Adipocyte (in vitro differentiated cells): Measurements from ENCODE around the gene ZNF554.
A peak's percentile ranks its signal among the peaks of the same experiment; 100 is the strongest.
"Not testable (repeated sequence)": the region's sequence is repeated elsewhere in the genome, so short reads cannot be mapped to it uniquely, and the experiment has no call there.

ENCODE experiments used
- DNase-seq: peaks from one replicate; pipeline ENCODE4 v3.0.0-alpha.2; 2015; ENCODE audit warnings: low read depth
- H3K27me3 ChIP-seq: replicated peaks from 2 replicates; pipeline ENCODE4 v1.7.0; 2013; ENCODE audit warnings: mild to moderate bottlenecking, low read length, moderate library complexity; ENCODE audit not compliant: control insufficient read depth, insufficient read depth
- H3K36me3 ChIP-seq: 2 replicates; pipeline ENCODE4 v1.7.0; 2013; ENCODE audit warnings: low read length, mild to moderate bottlenecking, moderate library complexity; ENCODE audit not compliant: control insufficient read depth, insufficient read depth, severe bottlenecking
- H3K4me1 ChIP-seq: 2 replicates; pipeline ENCODE4 v1.7.0; 2013; ENCODE audit warnings: mild to moderate bottlenecking, low read length, moderate library complexity; ENCODE audit not compliant: control insufficient read depth, insufficient read depth
- H3K4me3 ChIP-seq: 2 replicates; pipeline ENCODE4 v1.7.0; 2013; ENCODE audit warnings: mild to moderate bottlenecking, low read length, moderate library complexity
- H3K9ac ChIP-seq: 2 replicates; pipeline ENCODE4 v1.7.0; 2013; ENCODE audit warnings: mild to moderate bottlenecking, low read length, moderate library complexity
- H3K9me3 ChIP-seq: 2 replicates; pipeline ENCODE4 v1.7.0; 2013; ENCODE audit warnings: mild to moderate bottlenecking, low read length, moderate library complexity; ENCODE audit not compliant: control insufficient read depth

Gene ZNF554

DNA sequence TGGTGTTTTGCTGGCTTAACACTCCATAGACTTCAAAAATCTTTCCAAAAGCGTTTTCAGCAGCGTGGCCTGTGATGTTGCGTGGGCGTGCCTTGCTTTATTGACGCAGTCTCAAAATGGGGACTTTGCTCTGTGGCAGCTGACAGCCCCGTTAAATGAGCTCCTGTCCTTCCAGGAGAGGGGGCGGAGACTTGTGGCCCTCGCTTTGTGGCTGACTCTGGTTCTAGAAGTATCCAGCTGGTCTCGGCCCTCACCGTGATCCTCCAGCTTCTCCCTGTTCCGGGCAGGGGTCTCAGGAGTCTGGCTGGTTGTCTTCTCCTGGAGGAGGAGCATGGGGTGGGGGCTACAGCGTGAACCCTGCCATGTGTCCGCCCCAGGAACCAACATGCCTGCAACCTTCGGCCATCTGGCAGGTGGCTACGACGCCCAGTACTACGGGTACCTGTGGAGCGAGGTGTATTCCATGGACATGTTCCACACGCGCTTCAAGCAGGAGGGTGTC is 8.4 kb upstream of the ZNF554 start:
- Histone ChIP-seq H3K9me3 (no peaks in the 10 kb centered on the region), H3K9ac (no peak overlapping the region), H3K4me1 (no peaks in the 10 kb centered on the region), H3K4me3 (no peak overlapping the region), H3K27me3 (no peaks in the 10 kb centered on the region), H3K36me3 (peaks cover 32% of the 10 kb centered on the region)
- no peak for DNase-seq

DNA sequence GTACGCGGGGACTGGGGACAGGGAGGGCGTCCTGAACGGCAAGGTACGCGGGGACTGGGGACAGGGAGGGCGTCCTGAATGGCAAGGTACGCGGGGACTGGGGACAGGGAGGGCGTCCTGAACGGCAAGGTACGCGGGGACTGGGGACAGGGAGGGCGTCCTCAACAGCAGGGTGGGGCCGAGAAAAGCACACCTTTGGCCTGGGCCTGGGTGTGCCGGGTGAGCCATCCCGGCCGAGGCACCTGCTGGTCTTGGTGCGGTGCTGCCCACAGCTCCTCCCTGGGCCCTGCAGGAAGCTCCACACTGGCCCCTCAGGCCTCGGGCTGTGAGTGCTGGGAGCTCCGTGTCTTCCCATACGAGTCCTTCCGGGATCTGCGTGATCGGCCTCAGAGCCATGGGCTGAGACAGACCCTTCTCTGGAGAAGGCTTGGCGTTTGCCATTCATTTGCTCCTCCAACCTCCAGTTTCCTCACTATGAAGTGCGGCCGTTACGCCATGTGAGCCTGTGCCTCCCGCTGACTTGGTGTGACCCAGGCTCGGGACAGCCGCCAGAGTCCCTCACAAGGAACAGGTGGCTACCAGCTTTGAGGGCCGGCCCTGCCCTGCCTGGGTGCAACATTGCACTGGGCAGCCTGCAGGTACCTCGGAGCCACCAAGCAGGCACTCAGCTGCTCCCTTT is 7.8 kb upstream of the ZNF554 start:
- Histone ChIP-seq H3K4me1 (no peaks in the 10 kb centered on the region), H3K9ac (no peak overlapping the region), H3K9me3 (no peaks in the 10 kb centered on the region), H3K4me3 (no peak overlapping the region), H3K27me3 (no peaks in the 10 kb centered on the region), H3K36me3 (peaks cover 29% of the 10 kb centered on the region)
- DNase-seq: no peak

DNA sequence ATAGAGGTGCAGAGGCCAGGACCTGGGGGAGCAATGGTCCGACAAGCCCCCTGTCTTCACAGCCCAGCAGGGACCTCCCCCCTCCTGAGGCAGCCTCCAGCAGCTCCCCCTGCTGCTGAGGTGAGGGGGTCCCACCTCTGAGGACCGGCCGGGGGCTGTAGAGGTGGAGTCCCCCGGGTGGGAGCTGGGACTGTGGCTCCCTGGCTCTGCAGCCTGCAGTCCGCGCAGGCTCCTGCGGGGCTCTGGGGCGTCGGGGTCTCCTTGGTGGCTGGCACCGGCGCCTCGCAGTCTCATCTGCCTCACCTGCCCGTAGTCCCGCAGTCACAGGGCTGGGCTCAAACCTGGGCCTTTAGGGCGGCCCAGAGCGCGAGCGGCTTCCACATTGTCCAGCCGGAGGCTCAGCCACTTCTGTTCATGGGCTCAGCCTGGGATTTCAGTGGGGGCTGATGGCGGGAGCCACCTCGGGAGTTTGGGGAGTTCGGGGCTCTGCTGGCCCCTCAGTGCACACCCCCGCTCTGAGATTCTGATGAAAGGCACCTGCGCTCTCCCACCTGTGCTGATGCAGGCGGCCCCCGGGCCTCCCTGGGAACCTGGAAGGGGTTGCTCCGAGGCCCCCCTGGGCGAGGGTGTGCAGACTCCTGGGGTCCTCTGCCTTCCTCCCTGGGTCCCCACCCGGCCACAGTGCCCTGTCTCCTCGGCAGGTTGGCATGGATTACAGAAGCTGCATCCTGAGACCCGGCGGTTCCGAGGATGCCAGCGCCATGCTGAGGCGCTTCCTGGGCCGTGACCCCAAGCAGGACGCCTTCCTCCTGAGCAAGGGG is 7.0 kb upstream of the ZNF554 start:
- Histone ChIP-seq H3K4me1 (no peaks in the 10 kb centered on the region), H3K9me3 (no peaks in the 10 kb centered on the region), H3K36me3 (peaks cover 25% of the 10 kb centered on the region), H3K4me3 (no peak overlapping the region), H3K27me3 (no peaks in the 10 kb centered on the region), H3K9ac (no peak overlapping the region)
- DNase-seq: no peak

DNA sequence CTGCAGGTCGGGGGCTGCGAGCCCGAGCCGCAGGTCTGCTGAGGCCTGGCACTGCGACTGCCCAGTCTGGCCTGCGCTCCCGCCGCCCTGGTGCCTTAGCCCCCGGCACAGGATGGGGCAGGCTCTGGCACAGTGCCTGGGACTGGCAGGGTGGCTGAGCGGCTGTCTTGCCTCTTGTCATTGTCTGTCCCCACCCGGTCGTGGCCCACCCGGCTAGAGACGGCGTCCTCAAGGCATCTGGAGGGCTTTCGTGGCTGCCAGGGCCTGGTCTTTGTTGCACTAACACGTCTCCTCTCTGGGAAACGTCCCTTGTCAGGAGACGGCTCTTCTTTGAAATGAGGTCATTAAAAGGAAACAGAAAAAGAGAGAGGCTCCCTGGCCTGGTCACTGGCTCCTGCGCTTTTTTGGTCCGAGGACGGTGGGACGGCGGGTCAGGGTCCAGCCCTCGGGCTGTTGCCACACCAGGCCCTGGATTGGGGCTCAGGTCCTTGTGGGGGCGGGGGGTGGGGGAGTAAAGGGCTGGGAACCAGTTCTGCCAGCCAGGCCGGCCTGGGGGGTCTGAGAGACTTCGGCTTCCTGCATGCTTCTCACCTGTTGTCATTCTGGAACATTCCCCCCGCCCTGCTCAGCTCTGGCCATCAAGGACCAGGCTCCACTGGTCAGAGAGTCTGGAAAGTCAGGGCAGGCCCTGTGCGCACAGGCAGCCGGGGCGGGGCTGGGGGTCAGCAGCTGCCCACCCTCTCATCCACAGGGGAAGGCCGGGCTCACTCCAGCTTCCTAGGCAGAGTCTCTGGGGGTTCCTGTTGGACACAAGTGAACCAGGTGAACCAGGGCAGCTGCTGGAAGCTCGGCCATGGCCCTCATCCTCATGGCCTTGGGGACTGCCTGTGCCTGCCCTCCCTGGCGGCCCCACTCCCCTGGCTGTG is 6.2 kb upstream of the ZNF554 start:
- H3K36me3 ChIP-seq: peaks cover 24% of the 10 kb centered on the region
- H3K9ac ChIP-seq: no peak overlapping the region
- H3K9me3 ChIP-seq: no peaks in the 10 kb centered on the region
- H3K27me3 ChIP-seq: no peaks in the 10 kb centered on the region
- no peak for DNase-seq
- no peak overlapping the region for H3K4me3 ChIP-seq
- no peaks in the 10 kb centered on the region for H3K4me1 ChIP-seq

DNA sequence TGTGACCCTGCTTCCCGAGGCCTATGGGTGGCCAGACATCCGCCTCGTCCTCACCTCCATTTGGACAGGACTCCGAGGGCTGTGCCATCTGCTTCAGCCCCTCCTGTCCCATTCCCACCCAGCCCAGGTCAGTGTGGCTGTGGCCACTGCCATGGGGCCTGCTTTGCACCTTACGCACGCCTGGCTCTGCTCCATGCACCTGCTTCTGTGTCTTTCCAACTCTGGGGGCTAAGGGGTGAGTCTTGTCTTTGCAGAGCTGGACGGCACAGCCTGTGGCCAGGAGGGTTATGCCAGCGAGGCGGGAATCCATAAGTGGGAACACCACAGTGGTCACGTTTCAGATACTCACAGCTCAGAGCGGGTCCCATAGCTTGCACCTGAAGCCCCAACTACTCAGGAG is 5.2 kb upstream of the ZNF554 start:
- Histone ChIP-seq H3K4me3 (no peak overlapping the region), H3K27me3 (no peaks in the 10 kb centered on the region), H3K9ac (no peak overlapping the region), H3K36me3 (peaks cover 14% of the 10 kb centered on the region), H3K9me3 (no peaks in the 10 kb centered on the region), H3K4me1 (no peaks in the 10 kb centered on the region)
- no peak for DNase-seq

DNA sequence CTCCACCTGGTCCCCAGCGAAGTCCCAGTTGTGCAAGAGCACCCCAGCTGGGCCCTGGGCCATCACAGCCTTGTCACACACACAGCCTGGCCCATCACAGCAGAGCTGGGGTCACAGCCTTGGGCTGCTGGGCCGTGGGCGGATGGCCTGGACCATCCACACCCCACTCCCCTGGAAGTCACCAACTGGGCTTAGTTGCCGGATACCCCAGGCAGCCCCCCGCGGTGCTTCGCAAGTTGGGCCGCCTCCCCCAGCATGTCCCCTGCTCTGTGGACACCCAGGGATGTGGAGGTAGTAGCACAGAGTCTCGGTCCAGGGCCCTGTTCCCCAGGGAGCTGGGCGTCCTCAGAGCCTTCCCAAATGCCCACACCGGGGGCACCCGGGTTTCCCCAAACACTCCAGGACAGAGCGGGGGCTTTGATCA is 4.5 kb upstream of the ZNF554 start:
- Histone ChIP-seq H3K9me3 (no peaks in the 10 kb centered on the region), H3K27me3 (no peaks in the 10 kb centered on the region), H3K4me3 (no peak overlapping the region), H3K9ac (no peak overlapping the region), H3K36me3 (peaks cover 10% of the 10 kb centered on the region), H3K4me1 (peaks cover under 1% of the 10 kb centered on the region)
- no peak for DNase-seq

DNA sequence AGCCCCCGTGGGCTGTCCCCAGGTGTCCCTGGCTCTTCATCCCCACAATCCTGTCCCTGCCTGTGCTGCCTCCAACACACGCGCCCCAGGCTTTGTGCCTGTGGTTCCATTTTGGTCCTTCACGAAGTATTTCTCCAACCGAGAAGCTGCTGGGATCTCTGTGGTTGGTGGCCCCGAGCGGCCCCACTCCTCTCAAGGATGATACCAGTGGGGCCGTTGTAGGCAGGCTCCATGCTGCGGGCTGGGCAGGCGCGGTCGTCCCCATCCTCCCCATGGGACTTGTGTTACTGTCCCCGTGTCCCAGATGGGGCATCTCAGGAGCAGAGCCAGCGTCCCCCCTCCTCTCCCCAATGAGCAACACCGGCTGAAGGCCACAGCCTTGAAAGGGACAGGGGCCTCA is 3.7 kb upstream of the ZNF554 start:
- no peak for DNase-seq
- peaks cover 3% of the 10 kb centered on the region for H3K4me1 ChIP-seq
- H3K36me3 ChIP-seq: peaks cover 7% of the 10 kb centered on the region
- no peaks in the 10 kb centered on the region for H3K9me3 ChIP-seq
- H3K9ac ChIP-seq: no peak overlapping the region
- no peak overlapping the region for H3K4me3 ChIP-seq
- H3K27me3 ChIP-seq: no peaks in the 10 kb centered on the region

DNA sequence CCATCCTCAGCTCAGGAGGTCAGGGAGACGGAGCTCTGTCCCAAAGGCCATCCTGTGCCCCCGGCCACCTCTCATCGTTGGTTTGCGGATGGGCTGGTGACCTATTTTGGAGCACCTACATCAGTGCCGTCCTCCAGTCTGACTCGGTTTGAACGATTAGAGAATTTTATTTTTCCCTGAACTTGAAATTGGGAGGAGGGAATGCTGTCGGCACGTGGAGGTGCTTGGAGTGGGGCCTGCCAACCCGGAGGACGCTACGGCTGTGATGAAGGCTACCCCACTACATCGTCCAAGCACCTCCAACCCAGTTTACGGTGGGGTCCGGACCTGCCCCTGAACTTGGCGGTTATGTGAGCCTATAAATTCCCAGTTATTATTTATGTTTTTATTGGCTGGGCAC is 3.0 kb upstream of the ZNF554 start:
- Histone ChIP-seq H3K9me3 (no peaks in the 10 kb centered on the region), H3K4me3 (no peak overlapping the region), H3K36me3 (no peaks in the 10 kb centered on the region), H3K27me3 (no peaks in the 10 kb centered on the region), H3K9ac (no peak overlapping the region), H3K4me1 (peaks cover 3% of the 10 kb centered on the region)
- no peak for DNase-seq

DNA sequence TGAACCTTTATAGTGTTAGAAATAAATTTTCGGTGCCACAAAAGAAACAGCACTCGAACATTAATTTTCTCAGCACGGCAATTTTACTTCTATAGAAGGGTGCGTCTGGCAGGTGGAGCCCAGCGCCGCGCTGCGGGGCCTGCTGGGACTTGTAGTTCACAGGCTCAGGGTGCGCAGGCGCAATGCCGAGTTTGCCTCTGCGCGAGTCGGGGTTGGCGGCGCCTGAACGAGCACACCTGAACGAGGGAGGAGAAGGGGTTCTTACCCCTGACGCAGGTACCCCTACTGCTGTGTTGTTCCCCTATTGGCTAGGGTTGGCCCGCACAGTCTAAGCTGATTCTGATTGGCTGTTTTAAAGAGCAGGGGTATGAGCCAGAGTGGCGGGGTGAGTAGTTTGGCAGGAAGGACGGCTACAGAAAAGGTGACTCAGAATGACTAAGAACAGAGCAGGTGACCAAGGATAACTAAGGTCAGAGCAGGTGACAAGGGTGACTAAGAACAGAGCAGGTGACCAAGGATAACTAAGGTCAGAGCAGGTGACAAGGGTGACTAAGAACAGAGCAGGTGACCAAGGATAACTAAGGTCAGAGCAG is 2.3 kb upstream of the ZNF554 start:
- not testable (repeated sequence) for H3K9me3 ChIP-seq, H3K4me1 ChIP-seq, DNase-seq, H3K4me3 ChIP-seq, H3K36me3 ChIP-seq, H3K27me3 ChIP-seq, H3K9ac ChIP-seq

DNA sequence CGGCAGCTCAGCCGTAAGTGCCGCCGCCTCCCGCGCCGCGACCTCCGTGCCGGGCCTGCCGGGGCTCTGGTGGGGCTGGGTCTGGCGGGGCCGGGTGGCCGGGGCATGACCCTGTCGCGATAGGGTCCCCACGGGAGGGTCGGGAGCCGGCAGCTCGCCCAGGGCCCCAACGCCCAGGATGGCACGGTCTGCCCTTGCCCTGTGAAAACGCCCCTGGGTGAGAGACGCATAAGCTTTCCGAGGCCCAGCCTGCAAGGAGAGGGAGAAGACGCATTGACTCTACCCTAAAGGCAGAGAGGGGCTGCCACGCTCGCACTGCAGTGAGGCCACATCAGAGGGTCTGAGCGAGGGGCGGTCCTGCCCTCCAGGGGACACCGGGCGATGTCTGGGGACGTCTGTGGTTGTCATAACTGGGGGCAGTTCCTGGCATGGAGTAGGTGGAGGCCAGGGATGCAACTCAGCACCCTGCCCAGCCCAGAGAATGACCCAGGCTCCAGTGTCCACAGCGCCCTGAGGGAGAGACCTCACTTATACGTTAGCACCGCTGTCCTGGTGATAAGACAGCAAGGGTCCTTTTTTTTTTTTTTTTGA is 539 bp downstream of the ZNF554 start:
- peaks cover 3% of the 10 kb centered on the region for H3K4me1 ChIP-seq
- peak overlapping the region; percentile 93 for H3K4me3 ChIP-seq
- H3K27me3 ChIP-seq: no peaks in the 10 kb centered on the region
- no peaks in the 10 kb centered on the region for H3K36me3 ChIP-seq
- peak; percentile 35 for DNase-seq
- H3K9me3 ChIP-seq: no peaks in the 10 kb centered on the region
- peak overlapping the region; percentile 90 for H3K9ac ChIP-seq
